ENCODE results near the gene PLEKHM2. TPM values are rescaled to one million over a fixed set of nuclear protein-coding genes. Genes with fewer than 3 reads are reported as not detected.
A peak's percentile ranks its signal among the peaks of the same experiment; 100 is the strongest.

The PLEKHM2 gene
- total and polyA plus RNA-seq, 5 donors from 2014 or later: 3.2 to 71.8 (median 4.2) TPM

- Mint-ChIP-seq H3K27me3 (no peaks in the 10 kb centered on the region), H3K36me3 (peaks cover 5% of the 10 kb centered on the region), H3K4me3 (no peak overlapping the region), H3K4me1 (peaks cover 0 to 14% (median 2%) of the 10 kb centered on the region in 4 donors), H3K9me3 (peaks cover 0 to 1% (median 0%) of the 10 kb centered on the region in 7 donors), H3K27ac (peak overlapping the region in 1 of 3 donors; percentile 15)
- no peaks in the 10 kb centered on the region for H3K27me3 ChIP-seq (ENCODE audit: control insufficient read depth, insufficient read depth, low read length)
- H3K4me1 ChIP-seq (ENCODE audit: control insufficient read depth, insufficient read depth, low read length, poor library complexity, severe bottlenecking): no peaks in the 10 kb centered on the region
- no peaks in the 10 kb centered on the region for H3K9me3 ChIP-seq (ENCODE audit: control insufficient read depth in 2 of 2, low read length in 2 of 2)
- ATAC-seq (ENCODE audit: low read depth in 2 of 2) (no peak), DNase-seq (no peak)
- H3K4me3 ChIP-seq (ENCODE audit: low read depth, low read length): no peak overlapping the region
- H3K27ac ChIP-seq (ENCODE audit: insufficient read depth, low read length, poor library complexity, severe bottlenecking): no peak overlapping the region
- peaks cover 21% of the 10 kb centered on the region for H3K36me3 ChIP-seq (ENCODE audit: control insufficient read depth, insufficient read depth, low read length)
Measured at GRCh38 chr1:15712168-15712567, 28.0 kb downstream of the PLEKHM2 start.

DNA sequence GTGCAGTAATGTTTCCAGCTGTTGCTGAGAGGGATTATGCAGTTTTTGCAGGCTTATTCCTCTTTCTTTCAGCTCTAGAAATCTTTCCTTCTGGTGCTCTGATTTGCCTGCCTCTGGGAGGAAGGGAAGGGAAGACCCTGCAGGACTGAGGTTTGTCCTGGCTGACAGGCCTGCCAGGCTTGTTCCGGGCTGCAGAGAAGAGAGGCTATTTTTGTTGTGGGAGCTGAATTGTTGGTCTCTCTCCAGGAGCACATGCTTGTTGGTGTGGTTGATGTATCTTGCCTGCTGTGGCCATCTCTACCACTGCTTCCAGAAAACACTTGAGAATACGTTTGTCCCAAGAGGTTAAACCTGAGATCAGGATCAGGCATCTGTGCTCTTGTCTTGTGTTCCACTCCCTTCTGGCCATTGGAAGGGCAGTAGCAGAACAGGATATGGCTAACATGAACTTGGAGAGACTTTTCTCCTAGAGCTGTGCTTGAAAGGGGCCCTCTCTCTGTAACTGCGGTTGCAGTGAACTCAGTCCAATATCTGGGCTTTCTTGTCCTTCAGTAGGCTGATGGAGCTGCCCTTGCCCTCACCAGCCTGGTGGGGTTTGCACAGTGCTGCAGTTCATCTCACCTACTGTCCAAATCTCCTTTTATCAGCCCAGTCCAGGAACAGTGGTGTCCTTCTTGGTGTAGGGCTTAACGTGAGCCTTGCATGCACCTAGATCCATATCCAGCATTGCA is 30.5 kb downstream of the PLEKHM2 start:
- ATAC-seq (ENCODE audit: low read depth in 2 of 2) (no peak), DNase-seq (no peak)
- Histone ChIP-seq H3K36me3 (ENCODE audit: control insufficient read depth, insufficient read depth, low read length) (peaks cover 44% of the 10 kb centered on the region), H3K4me1 (ENCODE audit: control insufficient read depth, insufficient read depth, low read length, poor library complexity, severe bottlenecking) (no peaks in the 10 kb centered on the region), H3K4me3 (ENCODE audit: low read depth, low read length) (no peak overlapping the region), H3K27me3 (ENCODE audit: control insufficient read depth, insufficient read depth, low read length) (no peaks in the 10 kb centered on the region), H3K27ac (ENCODE audit: insufficient read depth, low read length, poor library complexity, severe bottlenecking) (no peak overlapping the region), H3K9me3 (ENCODE audit: control insufficient read depth in 2 of 2, low read length in 2 of 2) (no peaks in the 10 kb centered on the region)
- Mint-ChIP-seq H3K9me3 (peaks cover 0 to 1% (median 0%) of the 10 kb centered on the region in 7 donors), H3K27me3 (no peaks in the 10 kb centered on the region), H3K36me3 (peaks cover 6% of the 10 kb centered on the region), H3K4me3 (no peak overlapping the region), H3K27ac (peak overlapping the region in 2 of 3 donors; percentile 11 to 41), H3K4me1 (peaks cover 0 to 13% (median 1%) of the 10 kb centered on the region in 4 donors)

GRCh38 chr1:15717418-15718125 is 33.5 kb downstream of the PLEKHM2 start:
- Histone ChIP-seq H3K36me3 (ENCODE audit: control insufficient read depth, insufficient read depth, low read length) (peaks cover 66% of the 10 kb centered on the region), H3K27me3 (ENCODE audit: control insufficient read depth, insufficient read depth, low read length) (no peaks in the 10 kb centered on the region), H3K4me3 (ENCODE audit: low read depth, low read length) (no peak overlapping the region), H3K27ac (ENCODE audit: insufficient read depth, low read length, poor library complexity, severe bottlenecking) (no peak overlapping the region), H3K9me3 (ENCODE audit: control insufficient read depth in 2 of 2, low read length in 2 of 2) (no peaks in the 10 kb centered on the region), H3K4me1 (ENCODE audit: control insufficient read depth, insufficient read depth, low read length, poor library complexity, severe bottlenecking) (no peaks in the 10 kb centered on the region)
- no peak overlapping the region for H3K27ac Mint-ChIP-seq
- H3K4me3 Mint-ChIP-seq: no peak overlapping the region
- H3K36me3 Mint-ChIP-seq: peaks cover 15% of the 10 kb centered on the region
- peaks cover 0 to 4% (median 0%) of the 10 kb centered on the region in 4 donors for H3K4me1 Mint-ChIP-seq
- DNase-seq: no peak
- no peaks in the 10 kb centered on the region for H3K27me3 Mint-ChIP-seq
- no peak for ATAC-seq (ENCODE audit: low read depth in 2 of 2)
- no peaks in the 10 kb centered on the region for H3K9me3 Mint-ChIP-seq

- Histone ChIP-seq H3K4me3 (ENCODE audit: low read depth, low read length) (no peak overlapping the region), H3K9me3 (ENCODE audit: control insufficient read depth in 2 of 2, low read length in 2 of 2) (no peaks in the 10 kb centered on the region), H3K36me3 (ENCODE audit: control insufficient read depth, insufficient read depth, low read length) (peaks cover 66% of the 10 kb centered on the region), H3K27ac (ENCODE audit: insufficient read depth, low read length, poor library complexity, severe bottlenecking) (no peak overlapping the region), H3K27me3 (ENCODE audit: control insufficient read depth, insufficient read depth, low read length) (no peaks in the 10 kb centered on the region), H3K4me1 (ENCODE audit: control insufficient read depth, insufficient read depth, low read length, poor library complexity, severe bottlenecking) (no peaks in the 10 kb centered on the region)
- no peak for DNase-seq
- Mint-ChIP-seq H3K4me1 (peaks cover 0 to 4% (median 0%) of the 10 kb centered on the region in 4 donors), H3K27ac (no peak overlapping the region), H3K27me3 (no peaks in the 10 kb centered on the region), H3K4me3 (no peak overlapping the region), H3K9me3 (no peaks in the 10 kb centered on the region), H3K36me3 (peaks cover 15% of the 10 kb centered on the region)
- no peak for ATAC-seq (ENCODE audit: low read depth in 2 of 2)
Measured at GRCh38 chr1:15718199-15718601, 34.1 kb downstream of the PLEKHM2 start.

GRCh38 chr1:15719381-15720120 is 35.4 kb downstream of the PLEKHM2 start:
- no peak for DNase-seq
- Histone ChIP-seq H3K4me1 (ENCODE audit: control insufficient read depth, insufficient read depth, low read length, poor library complexity, severe bottlenecking) (no peaks in the 10 kb centered on the region), H3K27ac (ENCODE audit: insufficient read depth, low read length, poor library complexity, severe bottlenecking) (no peak overlapping the region), H3K9me3 (ENCODE audit: control insufficient read depth in 2 of 2, low read length in 2 of 2) (no peaks in the 10 kb centered on the region), H3K4me3 (ENCODE audit: low read depth, low read length) (no peak overlapping the region), H3K27me3 (ENCODE audit: control insufficient read depth, insufficient read depth, low read length) (no peaks in the 10 kb centered on the region), H3K36me3 (ENCODE audit: control insufficient read depth, insufficient read depth, low read length) (peaks cover 68% of the 10 kb centered on the region)
- peaks cover 11% of the 10 kb centered on the region for H3K36me3 Mint-ChIP-seq
- H3K9me3 Mint-ChIP-seq: no peaks in the 10 kb centered on the region
- H3K4me3 Mint-ChIP-seq: no peak overlapping the region
- ATAC-seq (ENCODE audit: low read depth in 2 of 2): no peak
- H3K27me3 Mint-ChIP-seq: no peaks in the 10 kb centered on the region
- no peak overlapping the region for H3K27ac Mint-ChIP-seq
- peaks cover 0 to 2% (median under 1%) of the 10 kb centered on the region in 4 donors for H3K4me1 Mint-ChIP-seq

GRCh38 chr1:15720861-15721260 is 36.7 kb downstream of the PLEKHM2 start:
- H3K36me3 ChIP-seq (ENCODE audit: control insufficient read depth, insufficient read depth, low read length): peaks cover 70% of the 10 kb centered on the region
- peaks cover 11% of the 10 kb centered on the region for H3K36me3 Mint-ChIP-seq

GRCh38 chr1:15722411-15722810 is 38.3 kb downstream of the PLEKHM2 start:
- Histone ChIP-seq H3K27ac (ENCODE audit: insufficient read depth, low read length, poor library complexity, severe bottlenecking) (no peak overlapping the region), H3K4me1 (ENCODE audit: control insufficient read depth, insufficient read depth, low read length, poor library complexity, severe bottlenecking) (no peaks in the 10 kb centered on the region), H3K27me3 (ENCODE audit: control insufficient read depth, insufficient read depth, low read length) (no peaks in the 10 kb centered on the region), H3K9me3 (ENCODE audit: control insufficient read depth in 2 of 2, low read length in 2 of 2) (no peaks in the 10 kb centered on the region), H3K4me3 (ENCODE audit: low read depth, low read length) (no peak overlapping the region), H3K36me3 (ENCODE audit: control insufficient read depth, insufficient read depth, low read length) (peaks cover 70% of the 10 kb centered on the region)
- no peak for ATAC-seq (ENCODE audit: low read depth in 2 of 2)
- H3K27me3 Mint-ChIP-seq: no peaks in the 10 kb centered on the region
- H3K27ac Mint-ChIP-seq: no peak overlapping the region
- H3K9me3 Mint-ChIP-seq: no peaks in the 10 kb centered on the region
- peaks cover 16% of the 10 kb centered on the region for H3K36me3 Mint-ChIP-seq
- H3K4me3 Mint-ChIP-seq: no peak overlapping the region
- no peak for DNase-seq
- peaks cover 0 to 5% (median 0%) of the 10 kb centered on the region in 4 donors for H3K4me1 Mint-ChIP-seq

More at GRCh38 chr1:15720861-15721260, 36.7 kb downstream of the PLEKHM2 start:
- no peaks in the 10 kb centered on the region for H3K9me3 ChIP-seq (ENCODE audit: control insufficient read depth in 2 of 2, low read length in 2 of 2)
- no peaks in the 10 kb centered on the region for H3K27me3 ChIP-seq (ENCODE audit: control insufficient read depth, insufficient read depth, low read length)
- DNase-seq (no peak), ATAC-seq (ENCODE audit: low read depth in 2 of 2) (no peak)
- peaks cover 0 to 5% (median 0%) of the 10 kb centered on the region in 4 donors for H3K4me1 Mint-ChIP-seq
- no peaks in the 10 kb centered on the region for H3K9me3 Mint-ChIP-seq
- peak overlapping the region in 1 of 3 donors; percentile 26 for H3K27ac Mint-ChIP-seq
- no peaks in the 10 kb centered on the region for H3K4me1 ChIP-seq (ENCODE audit: control insufficient read depth, insufficient read depth, low read length, poor library complexity, severe bottlenecking)
- no peak overlapping the region for H3K4me3 ChIP-seq (ENCODE audit: low read depth, low read length)
- H3K27me3 Mint-ChIP-seq: no peaks in the 10 kb centered on the region
- no peak overlapping the region for H3K4me3 Mint-ChIP-seq
- H3K27ac ChIP-seq (ENCODE audit: insufficient read depth, low read length, poor library complexity, severe bottlenecking): no peak overlapping the region

All from CD4-positive, CD25-positive, alpha-beta regulatory T cell (primary cell).